HL-60 (cell line): ENCODE measurements around the gene CFAP141.

Experiments
- GABPA ChIP-seq: IDR thresholded peaks from 2 replicates; pipeline ENCODE4 v1.6.1; 2012; ENCODE audit warnings: low read depth
- POLR2AphosphoS5 ChIP-seq: IDR thresholded peaks from 2 replicates; pipeline ENCODE4 v1.6.1; 2012; ENCODE audit warnings: low read depth
- TF ChIP-seq, protein P1 (sequence below): IDR thresholded peaks from one replicate; pipeline ENCODE4 v1.5.1; 2011; ENCODE audit warnings: low read length, control low read depth, inconsistent platforms; ENCODE audit not compliant: insufficient read depth
- TF ChIP-seq, protein P2 (sequence below): IDR thresholded peaks from 2 replicates; pipeline ENCODE4 v1.6.1; 2012; ENCODE audit warnings: low read depth; ENCODE audit not compliant: insufficient replicate concordance

DNA sequence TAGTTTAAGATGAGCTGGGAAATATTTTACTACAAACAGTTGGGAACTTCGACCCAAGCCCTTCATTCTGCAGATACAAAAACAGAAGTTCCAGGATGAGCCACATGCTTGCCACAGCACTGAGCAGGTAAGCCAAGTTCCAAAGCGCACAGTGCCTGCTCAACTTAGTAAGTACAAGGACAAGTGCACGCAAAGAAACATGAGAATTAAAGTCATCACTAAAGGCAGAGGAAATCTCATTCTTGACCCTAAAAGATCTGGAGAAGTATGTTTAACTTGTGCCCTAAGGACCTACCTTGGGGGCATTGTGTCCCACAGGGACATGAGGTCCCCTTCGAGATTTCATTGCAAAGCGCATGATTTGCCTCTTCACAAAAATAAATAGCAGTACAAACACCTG, 13.4 kb upstream of the CFAP141 start:
- TF ChIP-seq, protein P1, sequence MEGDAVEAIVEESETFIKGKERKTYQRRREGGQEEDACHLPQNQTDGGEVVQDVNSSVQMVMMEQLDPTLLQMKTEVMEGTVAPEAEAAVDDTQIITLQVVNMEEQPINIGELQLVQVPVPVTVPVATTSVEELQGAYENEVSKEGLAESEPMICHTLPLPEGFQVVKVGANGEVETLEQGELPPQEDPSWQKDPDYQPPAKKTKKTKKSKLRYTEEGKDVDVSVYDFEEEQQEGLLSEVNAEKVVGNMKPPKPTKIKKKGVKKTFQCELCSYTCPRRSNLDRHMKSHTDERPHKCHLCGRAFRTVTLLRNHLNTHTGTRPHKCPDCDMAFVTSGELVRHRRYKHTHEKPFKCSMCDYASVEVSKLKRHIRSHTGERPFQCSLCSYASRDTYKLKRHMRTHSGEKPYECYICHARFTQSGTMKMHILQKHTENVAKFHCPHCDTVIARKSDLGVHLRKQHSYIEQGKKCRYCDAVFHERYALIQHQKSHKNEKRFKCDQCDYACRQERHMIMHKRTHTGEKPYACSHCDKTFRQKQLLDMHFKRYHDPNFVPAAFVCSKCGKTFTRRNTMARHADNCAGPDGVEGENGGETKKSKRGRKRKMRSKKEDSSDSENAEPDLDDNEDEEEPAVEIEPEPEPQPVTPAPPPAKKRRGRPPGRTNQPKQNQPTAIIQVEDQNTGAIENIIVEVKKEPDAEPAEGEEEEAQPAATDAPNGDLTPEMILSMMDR, result no peak
- TF ChIP-seq GABPA (no peak), POLR2AphosphoS5 (no peak)
- TF ChIP-seq, protein P2, sequence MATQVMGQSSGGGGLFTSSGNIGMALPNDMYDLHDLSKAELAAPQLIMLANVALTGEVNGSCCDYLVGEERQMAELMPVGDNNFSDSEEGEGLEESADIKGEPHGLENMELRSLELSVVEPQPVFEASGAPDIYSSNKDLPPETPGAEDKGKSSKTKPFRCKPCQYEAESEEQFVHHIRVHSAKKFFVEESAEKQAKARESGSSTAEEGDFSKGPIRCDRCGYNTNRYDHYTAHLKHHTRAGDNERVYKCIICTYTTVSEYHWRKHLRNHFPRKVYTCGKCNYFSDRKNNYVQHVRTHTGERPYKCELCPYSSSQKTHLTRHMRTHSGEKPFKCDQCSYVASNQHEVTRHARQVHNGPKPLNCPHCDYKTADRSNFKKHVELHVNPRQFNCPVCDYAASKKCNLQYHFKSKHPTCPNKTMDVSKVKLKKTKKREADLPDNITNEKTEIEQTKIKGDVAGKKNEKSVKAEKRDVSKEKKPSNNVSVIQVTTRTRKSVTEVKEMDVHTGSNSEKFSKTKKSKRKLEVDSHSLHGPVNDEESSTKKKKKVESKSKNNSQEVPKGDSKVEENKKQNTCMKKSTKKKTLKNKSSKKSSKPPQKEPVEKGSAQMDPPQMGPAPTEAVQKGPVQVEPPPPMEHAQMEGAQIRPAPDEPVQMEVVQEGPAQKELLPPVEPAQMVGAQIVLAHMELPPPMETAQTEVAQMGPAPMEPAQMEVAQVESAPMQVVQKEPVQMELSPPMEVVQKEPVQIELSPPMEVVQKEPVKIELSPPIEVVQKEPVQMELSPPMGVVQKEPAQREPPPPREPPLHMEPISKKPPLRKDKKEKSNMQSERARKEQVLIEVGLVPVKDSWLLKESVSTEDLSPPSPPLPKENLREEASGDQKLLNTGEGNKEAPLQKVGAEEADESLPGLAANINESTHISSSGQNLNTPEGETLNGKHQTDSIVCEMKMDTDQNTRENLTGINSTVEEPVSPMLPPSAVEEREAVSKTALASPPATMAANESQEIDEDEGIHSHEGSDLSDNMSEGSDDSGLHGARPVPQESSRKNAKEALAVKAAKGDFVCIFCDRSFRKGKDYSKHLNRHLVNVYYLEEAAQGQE, result no peak
